H1 (cell line): ENCODE measurements around the gene FGF11. TPM values are rescaled to one million over a fixed set of nuclear protein-coding genes. Genes with fewer than 3 reads are reported as not detected.

Source experiments
- BACH1 ChIP-seq: IDR thresholded peaks from 2 replicates; pipeline ENCODE4 v1.6.1; 2012; ENCODE audit warnings: low read length, improper control_type of control experiment
- BCL11A ChIP-seq, 2 experiments: IDR thresholded peaks; one replicate each; pipeline ENCODE4 v1.6.1; 2011; ENCODE audit warnings: low read depth in 2 of 2, low read length in 2 of 2, mild to moderate bottlenecking in 2 of 2
- BRCA1 ChIP-seq: IDR thresholded peaks from 2 replicates; pipeline ENCODE4 v1.6.1; 2012; ENCODE audit warnings: low read depth, low read length, improper control_type of control experiment
- CBX5 ChIP-seq: fragments of 300-800, 300-1000 bp; sonication (generic); IDR thresholded peaks from 2 replicates; pipeline ENCODE4 v1.7.1; 2016; ENCODE audit warnings: antibody characterized with exemption, low read length, low read depth
- CBX8 ChIP-seq: fragments of 300-800, 300-1000 bp; sonication (generic); IDR thresholded peaks from 2 replicates; pipeline ENCODE4 v1.7.1; 2016; ENCODE audit warnings: low read depth, low read length, borderline replicate concordance
- CHD2 ChIP-seq: IDR thresholded peaks from 2 replicates; pipeline ENCODE4 v1.6.1; 2012; ENCODE audit warnings: low read length, improper control_type of control experiment
- CTBP2 ChIP-seq: IDR thresholded peaks from 2 replicates; pipeline ENCODE4 v1.7.0; 2011; ENCODE audit warnings: borderline replicate concordance, mild to moderate bottlenecking, moderate library complexity, mixed read lengths, low read length; ENCODE audit not compliant: insufficient read depth, insufficient read length
- EZH2 ChIP-seq: fragments of 200-600 bp; sonication (generic); IDR thresholded peaks from 2 replicates; pipeline ENCODE4 v1.7.1; 2012; ENCODE audit warnings: low read depth, mild to moderate bottlenecking, moderate library complexity, low read length, inconsistent platforms; ENCODE audit not compliant: severe bottlenecking
- GABPA ChIP-seq: IDR thresholded peaks from 2 replicates; pipeline ENCODE4 v1.6.1; 2011; ENCODE audit warnings: mild to moderate bottlenecking, low read length, moderate library complexity, borderline replicate concordance; ENCODE audit not compliant: insufficient read depth
- JUN ChIP-seq: IDR thresholded peaks from 2 replicates; pipeline ENCODE4 v1.6.1; 2011; ENCODE audit warnings: low read depth, mild to moderate bottlenecking, improper control_type of control experiment, low read length
- JUND ChIP-seq: IDR thresholded peaks from 2 replicates; pipeline ENCODE4 v1.6.1; 2011; ENCODE audit warnings: mild to moderate bottlenecking, improper control_type of control experiment, low read length
- NRF1 ChIP-seq: IDR thresholded peaks from 2 replicates; pipeline ENCODE4 v1.6.1; 2011; ENCODE audit warnings: mild to moderate bottlenecking, low read depth, low read length, improper control_type of control experiment
- PHF8 ChIP-seq: fragments of 200-600 bp; sonication (generic); conservative IDR thresholded peaks from 2 replicates; pipeline ENCODE4 v1.7.1; 2012; ENCODE audit warnings: low read depth, mild to moderate bottlenecking, inconsistent platforms, low read length, moderate library complexity
- POLR2A ChIP-seq, 2 experiments: IDR thresholded peaks; 1 replicate in 1 of 2; 2 replicates in 1 of 2; pipeline ENCODE4 v1.6.1; 2011; ENCODE audit warnings: low read depth in 2 of 2, low read length in 2 of 2, mild to moderate bottlenecking in 2 of 2; ENCODE audit errors: control extremely low read depth in 1 of 2
- POLR2AphosphoS5 ChIP-seq: IDR thresholded peaks from 2 replicates; pipeline ENCODE4 v1.6.1; 2011; ENCODE audit warnings: low read depth, low read length
- RFX5 ChIP-seq: IDR thresholded peaks from 2 replicates; pipeline ENCODE4 v1.6.1; 2011; ENCODE audit warnings: low read depth, low read length, improper control_type of control experiment, borderline replicate concordance
- RNF2 ChIP-seq: fragments of 200-900, 300-1000 bp; sonication (generic); IDR thresholded peaks from 2 replicates; pipeline ENCODE4 v1.7.1; 2016; ENCODE audit warnings: borderline replicate concordance, low read depth, mild to moderate bottlenecking, antibody characterized with exemption, low read length; ENCODE audit not compliant: poor library complexity, severe bottlenecking; ENCODE audit errors: missing control alignments
- SAP30 ChIP-seq: fragments of 300-600 bp; sonication (generic); IDR thresholded peaks from 2 replicates; pipeline ENCODE4 v1.7.1; 2012; ENCODE audit warnings: low read length, moderate library complexity, mild to moderate bottlenecking, inconsistent platforms; ENCODE audit not compliant: insufficient read depth, insufficient replicate concordance
- SIX5 ChIP-seq: IDR thresholded peaks from 2 replicates; pipeline ENCODE4 v1.6.1; 2011; ENCODE audit warnings: mild to moderate bottlenecking, low read depth, low read length
- SP1 ChIP-seq: IDR thresholded peaks from 2 replicates; pipeline ENCODE4 v1.6.1; 2011; ENCODE audit warnings: low read depth, low read length
- TAF1 ChIP-seq: IDR thresholded peaks from 2 replicates; pipeline ENCODE4 v1.6.1; 2011; ENCODE audit warnings: mild to moderate bottlenecking, low read depth, low read length
- TAF7 ChIP-seq: optimal IDR thresholded peaks from 2 replicates; pipeline ENCODE3; 2011; ENCODE audit warnings: low read depth, mild to moderate bottlenecking, inconsistent platforms, low read length, moderate library complexity, borderline replicate concordance
- USF2 ChIP-seq: IDR thresholded peaks from 2 replicates; pipeline ENCODE4 v1.6.1; 2011; ENCODE audit warnings: low read length, improper control_type of control experiment
- YY1 ChIP-seq: IDR thresholded peaks from 2 replicates; pipeline ENCODE4 v1.6.1; 2011; ENCODE audit warnings: low read depth, mild to moderate bottlenecking, low read length
- polyA plus RNA-seq, 7 experiments: library from polyadenylated mRNA; depleted of rRNA in 3 of 7; stranded (reverse) in 5 of 7; unstranded in 2 of 7; fragments of >200 nt in 5 of 7; fragments of 200-250 nt in 2 of 7; gene quantifications; 1 replicate in 5 of 7; 2 replicates in 1 of 7; 4 replicates in 1 of 7; pipeline versions ENCODE4 v1.2.1 to v1.2.3, GENCODE V29; 2011 to 2013; ENCODE audit warnings: missing spikeins in 2 of 7, mixed read lengths in 2 of 7
- total RNA-seq: library from RNA; stranded (reverse); fragmentation: NEBNext Ultra II Directional; extraction: Animal tissue kit (Norgen Biotek cat#: 25700); gene quantifications from 2 replicates; pipeline ENCODE4 v1.2.1, GENCODE V29; 2021

FGF11 gene
- total and polyA plus RNA-seq, 2 of the 8 experiments (the other 6 are each of a cell fraction or from before 2014, with no cell fraction given), result 11.8 to 26.1 TPM

- TF ChIP-seq POLR2AphosphoS5 (no peak), SIX5 (no peak), TAF1 (peak; percentile 13; the same call in 1 of the 2 replicates), CBX5 (no peak), GABPA (no peak), CBX8 (no peak), BCL11A (IDR thresholded peaks at IDR 0.05; ENCODE audit: low read depth in 2 of 2, low read length in 2 of 2) (no peak), EZH2 (no peak), JUND (no peak), BRCA1 (no peak), CTBP2 (peak; percentile 65), SAP30 (peak; percentile 75), RNF2 (no peak), RFX5 (no peak), TAF7 (no peak), BACH1 (no peak), USF2 (no peak), SP1 (no peak), YY1 (no peak), POLR2A (IDR thresholded peaks at IDR 0.05; ENCODE audit: control extremely low read depth in 1 of 2, low read depth in 2 of 2, low read length in 2 of 2) (peak in 1 of 2 experiments; percentile 62; a peak in 1 of 3 replicates), PHF8 (peak; percentile 27; the same call in 1 of the 2 replicates), CHD2 (no peak), JUN (no peak), NRF1 (no peak)
Measured at GRCh38 chr17:7394452-7395191, 44.7 kb upstream of the FGF11 start, which contains the start of gene PLSCR3 (continued).
